ENCODE results near the gene SYNE2.
A peak's percentile ranks its signal among the peaks of the same experiment; 100 is the strongest.

SYNE2 gene

DNA sequence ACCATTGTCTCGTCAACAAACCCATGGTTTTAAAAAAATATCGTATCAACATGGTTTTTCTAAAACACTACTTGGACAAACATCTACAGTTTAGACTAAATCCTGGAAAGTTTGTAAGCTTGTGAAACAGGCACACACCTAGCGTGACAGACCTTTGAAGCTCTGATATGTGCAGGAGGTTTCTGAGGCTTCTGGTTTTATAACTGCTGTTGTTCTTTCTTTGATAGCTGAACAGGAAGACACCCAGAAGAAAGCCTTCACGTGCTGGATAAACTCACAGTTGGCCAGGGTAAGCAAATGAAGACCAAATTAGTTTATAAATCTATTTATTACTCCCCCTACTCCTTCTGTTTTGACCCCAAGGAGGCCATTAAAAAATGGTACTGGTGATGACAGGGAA lies 87.6 kb downstream of the SYNE2 start:
- no peak for DNase-seq (ENCODE audit: low read depth, low spot score)
- TF ChIP-seq, protein P1, sequence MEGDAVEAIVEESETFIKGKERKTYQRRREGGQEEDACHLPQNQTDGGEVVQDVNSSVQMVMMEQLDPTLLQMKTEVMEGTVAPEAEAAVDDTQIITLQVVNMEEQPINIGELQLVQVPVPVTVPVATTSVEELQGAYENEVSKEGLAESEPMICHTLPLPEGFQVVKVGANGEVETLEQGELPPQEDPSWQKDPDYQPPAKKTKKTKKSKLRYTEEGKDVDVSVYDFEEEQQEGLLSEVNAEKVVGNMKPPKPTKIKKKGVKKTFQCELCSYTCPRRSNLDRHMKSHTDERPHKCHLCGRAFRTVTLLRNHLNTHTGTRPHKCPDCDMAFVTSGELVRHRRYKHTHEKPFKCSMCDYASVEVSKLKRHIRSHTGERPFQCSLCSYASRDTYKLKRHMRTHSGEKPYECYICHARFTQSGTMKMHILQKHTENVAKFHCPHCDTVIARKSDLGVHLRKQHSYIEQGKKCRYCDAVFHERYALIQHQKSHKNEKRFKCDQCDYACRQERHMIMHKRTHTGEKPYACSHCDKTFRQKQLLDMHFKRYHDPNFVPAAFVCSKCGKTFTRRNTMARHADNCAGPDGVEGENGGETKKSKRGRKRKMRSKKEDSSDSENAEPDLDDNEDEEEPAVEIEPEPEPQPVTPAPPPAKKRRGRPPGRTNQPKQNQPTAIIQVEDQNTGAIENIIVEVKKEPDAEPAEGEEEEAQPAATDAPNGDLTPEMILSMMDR (IDR thresholded peaks at IDR 0.05; ENCODE audit: insufficient read depth, low read length, missing control alignments) = no peak
- ChIA-PET POLR2A (no interaction called here), CTCF (no interaction called here)
- no peak overlapping the region for H3K4me3 ChIP-seq (ENCODE audit: low read depth, low read length)

DNA sequence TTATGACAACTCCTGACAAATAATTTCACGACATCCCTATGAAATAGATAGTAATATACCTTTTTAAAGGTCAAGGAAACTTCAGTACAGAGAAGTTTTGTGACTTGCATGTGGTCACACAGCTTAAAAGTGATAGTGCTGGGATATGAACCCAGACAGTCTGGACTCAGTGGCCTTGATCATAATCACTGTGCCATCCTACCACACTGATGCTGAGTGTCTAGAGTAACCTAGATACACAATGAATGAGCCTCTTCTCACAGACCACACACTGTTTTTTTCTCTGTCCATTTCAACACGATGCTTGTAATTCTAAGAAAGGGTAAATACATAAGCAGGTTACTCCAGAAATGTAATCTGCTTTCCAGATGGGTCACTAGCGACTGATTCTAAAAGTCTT lies 88.2 kb downstream of the SYNE2 start:
- no peak for DNase-seq (ENCODE audit: low read depth, low spot score)
- TF ChIP-seq, protein P1 (IDR thresholded peaks at IDR 0.05; ENCODE audit: insufficient read depth, low read length, missing control alignments) = no peak
- no peak overlapping the region for H3K4me3 ChIP-seq (ENCODE audit: low read depth, low read length)
- CTCF ChIA-PET = no interaction called here
- POLR2A ChIA-PET = no interaction called here

DNA sequence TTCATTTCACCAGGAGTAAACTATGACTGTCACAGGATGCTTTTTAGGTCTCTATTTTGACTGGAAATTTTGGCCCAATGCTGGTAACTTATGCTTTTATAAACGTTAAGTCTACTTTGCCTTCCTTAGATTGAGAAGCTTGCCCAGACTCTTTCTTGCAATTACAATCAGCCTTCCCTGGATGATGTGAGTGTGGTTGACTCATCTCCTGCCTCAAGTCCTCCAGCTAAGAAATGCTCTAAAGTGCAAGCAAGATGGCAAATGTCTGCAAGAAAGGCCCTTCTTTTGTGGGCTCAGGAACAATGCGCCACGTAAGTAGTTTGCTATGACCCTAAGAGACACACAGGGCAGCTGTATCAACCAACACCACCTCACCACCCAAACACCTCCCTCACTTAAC lies 96.9 kb downstream of the SYNE2 start:
- POLR2A ChIA-PET = no interaction called here
- CTCF ChIA-PET = interaction anchor here (1.0 to 1.2 kb wide), 3 partner anchors 13 to 354 kb away, joined by 3 read pairs; no protein-coding TSS in a partner anchor
- H3K4me3 ChIP-seq (ENCODE audit: low read depth, low read length) = no peak overlapping the region
- peak; percentile 5 for DNase-seq (ENCODE audit: low read depth, low spot score)
- TF ChIP-seq, protein P1 (IDR thresholded peaks at IDR 0.05; ENCODE audit: insufficient read depth, low read length, missing control alignments) = no peak

DNA sequence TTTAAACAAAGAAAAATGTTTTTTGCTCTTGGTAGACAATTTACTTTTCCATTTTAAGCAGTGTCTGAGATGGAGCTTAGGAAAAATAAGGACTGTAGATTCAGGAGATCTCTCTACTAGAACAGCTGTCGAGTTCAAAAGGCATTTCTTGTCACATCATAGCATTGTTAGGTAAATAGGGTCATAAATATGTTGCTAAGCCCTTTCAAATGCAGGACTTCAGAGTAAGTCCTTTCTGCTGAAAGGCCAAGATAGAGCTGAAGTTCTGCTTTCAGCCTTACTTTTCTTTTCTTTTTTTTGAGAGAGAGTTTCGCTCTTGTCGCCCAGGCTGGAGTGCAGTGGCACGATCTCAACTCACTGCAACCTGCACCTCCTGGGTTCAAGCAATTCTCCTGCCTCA lies 98.2 kb downstream of the SYNE2 start:
- TF ChIP-seq, protein P1 (IDR thresholded peaks at IDR 0.05; ENCODE audit: insufficient read depth, low read length, missing control alignments) = no peak
- H3K4me3 ChIP-seq (ENCODE audit: low read depth, low read length) = no peak overlapping the region
- POLR2A ChIA-PET = no interaction called here
- DNase-seq (ENCODE audit: low read depth, low spot score) = no peak
- CTCF ChIA-PET = interaction anchor here (0.6 kb wide), 1 partner anchor 366 kb away, joined by 6 read pairs; no protein-coding TSS in a partner anchor

DNA sequence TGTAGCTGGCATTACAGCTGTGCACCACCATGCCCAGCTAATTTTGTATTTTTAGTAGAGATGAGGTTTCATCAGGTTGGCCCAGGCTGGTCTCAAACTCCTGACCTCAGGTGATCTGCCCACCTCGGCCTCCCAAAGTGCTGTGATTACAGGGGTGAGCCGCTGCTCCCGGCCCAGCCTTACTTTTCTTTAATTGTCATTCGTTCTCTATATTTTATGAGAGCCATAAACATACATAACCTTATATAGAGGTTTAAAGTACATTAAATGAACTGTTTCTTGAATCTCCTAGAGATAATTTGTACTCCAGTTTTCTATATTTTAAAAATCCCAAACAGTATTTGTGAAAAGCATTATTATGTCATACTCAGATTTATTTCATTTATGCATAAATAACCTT lies 98.6 kb downstream of the SYNE2 start:
- ChIA-PET POLR2A (no interaction called here), CTCF (no interaction called here)
- no peak for DNase-seq (ENCODE audit: low read depth, low spot score)
- TF ChIP-seq, protein P1 (IDR thresholded peaks at IDR 0.05; ENCODE audit: insufficient read depth, low read length, missing control alignments) = no peak
- H3K4me3 ChIP-seq (ENCODE audit: low read depth, low read length) = no peak overlapping the region

DNA sequence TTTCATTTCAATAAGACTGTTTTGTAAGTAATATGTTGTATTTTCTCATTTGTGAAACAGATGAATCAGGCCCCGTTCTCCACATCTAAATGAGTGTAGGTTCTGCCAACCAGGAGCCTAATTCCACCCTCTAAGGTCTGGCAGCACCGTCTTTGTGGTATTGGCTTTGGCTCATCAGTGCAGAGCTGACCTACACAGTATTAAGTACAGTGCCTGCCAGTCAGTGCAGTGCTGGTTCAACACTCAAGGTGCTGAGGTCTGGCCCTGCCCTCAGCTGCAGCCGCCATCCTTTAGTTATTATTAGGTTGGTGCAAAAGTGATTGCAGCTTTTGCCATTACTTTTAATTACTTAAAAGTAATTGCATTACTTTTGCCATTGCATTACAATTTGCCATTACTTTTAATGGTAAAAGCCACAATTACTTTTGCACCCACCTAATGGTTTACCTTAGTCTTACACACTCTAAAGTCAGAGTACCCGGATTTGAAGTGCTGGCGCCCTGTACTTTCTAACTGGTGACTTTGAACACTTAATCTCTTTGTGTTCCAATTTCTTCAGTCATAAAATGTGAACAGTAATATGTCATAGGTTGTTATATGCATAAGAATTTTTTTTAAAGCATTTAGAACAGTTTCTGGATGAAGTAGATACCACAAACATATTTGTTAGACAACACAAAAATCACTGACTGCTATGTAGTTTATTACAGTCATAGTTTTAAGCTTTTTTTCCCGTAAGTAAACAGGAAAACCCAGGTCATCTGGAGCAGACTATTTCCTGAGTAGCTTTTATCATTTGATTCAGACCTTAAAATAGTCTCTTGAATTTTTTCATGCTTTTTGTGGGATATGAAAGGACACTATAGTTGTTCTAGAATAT lies 99.5 kb downstream of the SYNE2 start:
- no peak for DNase-seq (ENCODE audit: low read depth, low spot score)
- ChIA-PET CTCF (no interaction called here), POLR2A (no interaction called here)
- H3K4me3 ChIP-seq (ENCODE audit: low read depth, low read length) = no peak overlapping the region
- TF ChIP-seq, protein P1 (IDR thresholded peaks at IDR 0.05; ENCODE audit: insufficient read depth, low read length, missing control alignments) = no peak
